AG04449 (cell line): ENCODE measurements around the gene CCDC187.

Experiments
- CTCF ChIA-PET: fragments of 350-600 bp; formaldehyde crosslinking; extraction: SDS; loops from one replicate; lab custom pipeline; 2021; ENCODE audit warnings: antibody characterized with exemption; lab: Yijun Ruan, JAX
- POLR2A ChIA-PET: fragments of 400-600, 350-600 bp; formaldehyde crosslinking; extraction: SDS; loops from one replicate; lab custom pipeline; 2020; ENCODE audit warnings: antibody characterized with exemption, inconsistent platforms; lab: Yijun Ruan, JAX
- DNase-seq: peaks from one replicate; pipeline ENCODE4 v3.0.0-alpha.2; 2010; ENCODE audit warnings: low read depth, low spot score
- H3K4me3 ChIP-seq: 2 replicates; pipeline ENCODE4 v1.5.1; 2011; ENCODE audit warnings: low read depth, mild to moderate bottlenecking, control low read depth, low read length
- CTCF ChIP-seq: IDR thresholded peaks from one replicate; pipeline ENCODE4 v1.5.1; 2011; ENCODE audit warnings: mild to moderate bottlenecking, moderate library complexity, low read length, control low read depth, inconsistent platforms; ENCODE audit not compliant: insufficient read depth; ENCODE audit errors: missing control alignments

Gene CCDC187

DNA sequence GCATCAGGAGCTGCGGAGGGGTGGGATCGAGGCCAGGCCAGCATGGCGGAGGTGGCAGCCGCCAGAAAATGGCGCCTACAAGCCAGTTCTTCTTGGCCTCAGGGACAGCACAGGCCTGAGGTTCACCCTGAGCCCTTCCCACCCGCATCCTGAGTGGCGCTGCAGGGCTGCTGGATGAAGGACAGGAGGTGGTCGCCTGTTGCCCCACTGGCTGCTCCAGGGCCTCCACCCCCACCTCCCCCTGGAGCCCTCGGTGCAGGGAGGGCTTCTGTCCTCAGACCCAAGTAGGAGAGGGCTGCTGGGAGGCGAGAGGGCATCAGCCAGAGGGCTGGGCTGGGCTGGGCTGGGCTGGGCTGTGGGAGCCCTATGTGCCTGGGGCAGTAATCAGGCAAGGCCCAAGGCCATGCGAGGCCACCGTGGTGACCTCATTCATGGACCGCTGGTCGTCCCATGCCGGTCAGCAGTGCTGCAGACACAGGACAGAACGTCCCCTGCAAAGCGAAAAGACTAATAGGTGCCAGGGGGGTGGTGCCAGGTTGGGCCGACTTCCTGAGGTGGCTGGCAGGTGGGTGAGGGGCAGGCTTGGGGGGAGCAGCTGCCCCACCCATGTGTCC, 37.3 kb upstream of the CCDC187 start:
- ChIA-PET POLR2A (no interaction called here), CTCF (interaction anchor here (1.1 to 4.0 kb wide), 3 partner anchors 13 to 22 kb away, joined by 6 to 29 read pairs (median 9); partner anchors contain the start of genes DNLZ and GPSM1)
- no peak overlapping the region for H3K4me3 ChIP-seq
- TF ChIP-seq CTCF, result no peak
- no peak for DNase-seq

GRCh38 chr9:136340356-136341041, 36.6 kb upstream of the CCDC187 start:
- CTCF ChIA-PET, result interaction anchor here (1.0 to 4.0 kb wide), 7 partner anchors 12 to 59 kb away, joined by 3 to 29 read pairs (median 6); partner anchors contain the start of genes DNLZ and GPSM1
- no peak for DNase-seq
- H3K4me3 ChIP-seq, result no peak overlapping the region
- POLR2A ChIA-PET, result no interaction called here
- no peak for TF ChIP-seq CTCF

- CTCF ChIA-PET, result interaction anchor here (0.7 to 4.0 kb wide), 10 partner anchors 8 to 59 kb away, joined by 3 to 29 read pairs (median 5); partner anchors contain the start of genes DNLZ and GPSM1
- no peak for TF ChIP-seq CTCF
- POLR2A ChIA-PET, result no interaction called here
- H3K4me3 ChIP-seq, result no peak overlapping the region
- no peak for DNase-seq
These were observed 36.0 kb upstream of the CCDC187 start for GRCh38 chr9:136339958-136340310.

DNA sequence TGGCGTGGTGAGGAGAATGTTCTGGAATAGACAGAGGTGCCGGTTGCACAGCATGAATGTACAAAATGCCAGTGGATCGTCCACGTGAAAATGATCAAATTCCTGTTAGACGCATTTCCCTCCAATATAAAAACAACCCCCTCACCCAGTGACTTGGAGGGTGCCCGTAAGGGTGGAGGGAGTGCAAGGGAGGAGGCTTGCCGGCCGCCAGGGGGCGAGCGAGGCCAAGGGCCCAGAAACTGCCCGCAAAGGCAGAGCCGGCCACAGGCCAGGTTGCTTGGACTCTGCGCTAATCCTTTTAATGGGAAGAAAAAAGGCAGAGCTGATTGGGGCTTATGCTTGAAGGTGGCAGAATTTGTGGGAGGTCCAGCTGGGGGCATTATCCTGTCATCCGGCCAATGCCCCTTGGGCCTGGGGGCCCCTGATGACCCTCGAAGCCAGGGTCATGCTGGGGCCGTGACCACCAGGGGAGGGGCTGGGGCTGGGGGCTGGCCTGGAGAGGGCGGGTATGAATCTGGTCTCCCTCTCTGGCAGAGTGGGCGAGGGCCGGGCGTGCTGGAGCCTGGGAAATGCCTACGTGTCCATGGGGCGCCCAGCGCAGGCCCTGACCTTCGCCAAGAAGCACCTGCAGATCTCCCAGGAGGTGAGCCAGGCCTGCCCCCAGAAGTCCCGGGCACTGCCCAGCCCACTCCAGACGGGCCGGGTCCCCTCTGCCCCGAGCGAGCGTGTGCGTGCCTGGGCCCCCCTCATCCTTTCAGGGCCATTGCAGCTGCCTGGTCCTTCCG, 35.5 kb upstream of the CCDC187 start:
- no peak for DNase-seq
- TF ChIP-seq CTCF, result peak; percentile 82
- POLR2A ChIA-PET, result no interaction called here
- CTCF ChIA-PET, result interaction anchor here (0.7 to 4.0 kb wide), 10 partner anchors 9 to 60 kb away, joined by 3 to 29 read pairs (median 5); partner anchors contain the start of genes DNLZ and GPSM1
- H3K4me3 ChIP-seq, result no peak overlapping the region

GRCh38 chr9:136338511-136338910, 34.6 kb upstream of the CCDC187 start:
- H3K4me3 ChIP-seq, result no peak overlapping the region
- CTCF ChIA-PET, result interaction anchor here (1.4 to 4.0 kb wide), 4 partner anchors 10 to 63 kb away, joined by 4 to 29 read pairs (median 5); partner anchors contain the start of gene GPSM1
- DNase-seq, result no peak
- TF ChIP-seq CTCF, result no peak
- POLR2A ChIA-PET, result no interaction called here
